SK-N-SH (cell line): ENCODE data around the gene LLGL2. TPM values are rescaled to one million over a fixed set of nuclear protein-coding genes. Genes with fewer than 3 reads are reported as not detected.

Experiments
- CTCF ChIA-PET: fragments of 300-600, 350-600 bp; formaldehyde crosslinking; extraction: SDS; loops from one replicate; lab custom pipeline; 2021; lab: Yijun Ruan, JAX
- POLR2A ChIA-PET: fragments of 350-600 bp; sonication (Branson Sonifier 250); formaldehyde crosslinking; extraction: SDS; loops from one replicate; lab custom pipeline; 2020; ENCODE audit warnings: antibody characterized with exemption, inconsistent platforms; lab: Yijun Ruan, JAX
- DNase-seq: peaks from one replicate; pipeline ENCODE4 v3.0.0; 2012
- H2AFZ ChIP-seq: fragments of 200-600 bp; sonication (generic); 2 replicates; pipeline ENCODE4 v1.8.1; 2016; ENCODE audit warnings: antibody characterized with exemption, mild to moderate bottlenecking, low read depth
- H3F3A ChIP-seq: fragments of 200-600 bp; sonication (generic); replicated peaks from 2 replicates; pipeline ENCODE3; 2016; ENCODE audit warnings: antibody characterized with exemption, mild to moderate bottlenecking; ENCODE audit not compliant: insufficient read depth
- H3K27ac ChIP-seq, 2 experiments: fragments of 200-500 bp in 1 of 2; fragments of 200-600 bp in 1 of 2; sonication (Bioruptor generic) in 1 of 2; sonication (generic), shearing (Covaris generic) in 1 of 2; 2 replicates each; pipeline versions ENCODE4 v1.5.1 to v1.6.1; 2014 to 2016; ENCODE audit warnings: low read depth in 2 of 2, inconsistent platforms in 1 of 2, low read length in 1 of 2, mild to moderate bottlenecking in 1 of 2, mixed read lengths in 1 of 2
- H3K27me3 ChIP-seq: fragments of 200-600 bp; sonication (generic), shearing (Covaris generic); 2 replicates; pipeline ENCODE4 v1.6.1; 2016; ENCODE audit warnings: mixed run types; ENCODE audit not compliant: insufficient read depth
- H3K36me3 ChIP-seq, 2 experiments: fragments of 200-500 bp in 1 of 2; fragments of 200-600 bp in 1 of 2; sonication (Bioruptor generic) in 1 of 2; sonication (generic) in 1 of 2; replicated peaks in 1 of 2; 2 replicates each; pipeline versions ENCODE3 to v1.5.1; 2014 to 2016; ENCODE audit warnings: low read length in 1 of 2, mild to moderate bottlenecking in 1 of 2; ENCODE audit not compliant: insufficient read depth in 2 of 2, control insufficient read depth in 1 of 2
- H3K4me1 ChIP-seq, 2 experiments: fragments of 200-500 bp in 1 of 2; fragments of 200-600 bp in 1 of 2; sonication (Bioruptor generic) in 1 of 2; sonication (generic), shearing (Covaris generic) in 1 of 2; 2 replicates each; pipeline versions ENCODE4 v1.5.1 to v1.6.1; 2014 to 2016; ENCODE audit warnings: low read depth in 1 of 2, low read length in 1 of 2, mixed run types in 1 of 2; ENCODE audit not compliant: insufficient read depth in 2 of 2, control insufficient read depth in 1 of 2
- H3K4me2 ChIP-seq: fragments of 200-600 bp; sonication (generic), shearing (Covaris generic); 2 replicates; pipeline ENCODE4 v1.6.1; 2017; ENCODE audit warnings: mixed run types
- H3K4me3 ChIP-seq, 2 experiments: fragments of 200-500 bp in 1 of 2; fragments of 200-600 bp in 1 of 2; sonication (Bioruptor generic) in 1 of 2; sonication (generic), shearing (Covaris generic) in 1 of 2; 2 replicates each; pipeline versions ENCODE4 v1.5.1 to v1.8.1; 2014 to 2016; ENCODE audit warnings: low read depth in 2 of 2, inconsistent platforms in 1 of 2, low read length in 1 of 2, mild to moderate bottlenecking in 1 of 2, mixed read lengths in 1 of 2, moderate library complexity in 1 of 2
- H3K79me2 ChIP-seq: fragments of 200-600 bp; sonication (generic); 2 replicates; pipeline ENCODE4 v1.8.1; 2017; ENCODE audit warnings: mild to moderate bottlenecking; ENCODE audit not compliant: insufficient read depth
- H3K9ac ChIP-seq: fragments of 200-600 bp; sonication (generic); 2 replicates; pipeline ENCODE4 v1.6.1; 2017; ENCODE audit warnings: mixed run types
- H3K9me2 ChIP-seq: fragments of 200-600 bp; sonication (generic); 2 replicates; pipeline ENCODE4 v1.6.1; 2017; ENCODE audit warnings: mixed run types
- H3K9me3 ChIP-seq: fragments of 200-600 bp; sonication (generic); 2 replicates; pipeline ENCODE4 v1.6.1; 2017; ENCODE audit warnings: mixed run types, mild to moderate bottlenecking, moderate library complexity
- H4K20me1 ChIP-seq: fragments of 200-600 bp; sonication (generic); 2 replicates; pipeline ENCODE4 v1.6.1; 2017; ENCODE audit warnings: mild to moderate bottlenecking, mixed run types; ENCODE audit not compliant: insufficient read depth
- ELF1 ChIP-seq: IDR thresholded peaks from 2 replicates; pipeline ENCODE4 v1.4.0; 2012
- EP300 ChIP-seq, 2 experiments: IDR thresholded peaks; 2 replicates each; pipeline versions ENCODE4 v1.4.0 to v1.6.1; 2012; ENCODE audit warnings: borderline replicate concordance in 1 of 2, low read depth in 1 of 2, low read length in 1 of 2
- EZH2phosphoT487 ChIP-seq: fragments of 200-600 bp; sonication (generic); IDR thresholded peaks from 2 replicates; pipeline ENCODE4 v1.6.1; 2017; ENCODE audit warnings: low read depth, mixed run types, mild to moderate bottlenecking, antibody characterized with exemption, moderate library complexity, borderline replicate concordance
- GABPA ChIP-seq: IDR thresholded peaks from 2 replicates; pipeline ENCODE4 v1.4.0; 2012; ENCODE audit warnings: low read depth, mild to moderate bottlenecking
- GATA2 ChIP-seq: sonication (generic); formaldehyde crosslinking; IDR thresholded peaks from 2 replicates; pipeline ENCODE4 v1.5.0; 2020; ENCODE audit warnings: mild to moderate bottlenecking, missing genetic modification reagents
- IRF3 ChIP-seq: fragments of 150-350 bp; IDR thresholded peaks from 2 replicates; pipeline ENCODE4 v1.6.1; 2016; ENCODE audit warnings: mild to moderate bottlenecking, low read depth, low read length
- JUND ChIP-seq: IDR thresholded peaks from 2 replicates; pipeline ENCODE4 v1.4.0; 2012
- MEF2A ChIP-seq: IDR thresholded peaks from 2 replicates; pipeline ENCODE4 v1.4.0; 2012; ENCODE audit warnings: low read depth, borderline replicate concordance
- NFIC ChIP-seq: IDR thresholded peaks from 2 replicates; pipeline ENCODE4 v1.4.0; 2012; ENCODE audit warnings: borderline replicate concordance
- POLR2AphosphoS5 ChIP-seq: IDR thresholded peaks from 2 replicates; pipeline ENCODE4 v1.6.1; 2012; ENCODE audit warnings: low read depth, low read length
- RAD21 ChIP-seq: IDR thresholded peaks from 2 replicates; pipeline ENCODE4 v1.6.1; 2012; ENCODE audit warnings: mild to moderate bottlenecking, low read length
- RFX5 ChIP-seq: IDR thresholded peaks from 2 replicates; pipeline ENCODE4 v1.6.1; 2012; ENCODE audit warnings: mild to moderate bottlenecking, improper control_type of control experiment, low read length
- RXRA ChIP-seq: IDR thresholded peaks from 2 replicates; pipeline ENCODE4 v1.4.0; 2012; ENCODE audit warnings: low read depth, mild to moderate bottlenecking, borderline replicate concordance
- SIN3A ChIP-seq: IDR thresholded peaks from 2 replicates; pipeline ENCODE4 v1.6.1; 2012; ENCODE audit warnings: low read depth, mild to moderate bottlenecking, low read length, moderate library complexity, borderline replicate concordance
- TAF1 ChIP-seq: IDR thresholded peaks from 2 replicates; pipeline ENCODE4 v1.6.1; 2012; ENCODE audit warnings: low read depth, mild to moderate bottlenecking, low read length, moderate library complexity, borderline replicate concordance
- USF1 ChIP-seq: IDR thresholded peaks from 2 replicates; pipeline ENCODE4 v1.4.0; 2012; ENCODE audit warnings: low read depth, borderline replicate concordance
- ZBTB33 ChIP-seq: IDR thresholded peaks from 2 replicates; pipeline ENCODE4 v1.4.0; 2012; ENCODE audit warnings: low read depth, borderline replicate concordance
- WGBS: methylation state at CpG from one replicate; pipeline ENCODE4 v1.1.6; 2017; ENCODE audit warnings: low lambda C conversion rate; 5-methylcytosine and 5-hydroxymethylcytosine counted together
- polyA plus RNA-seq, 3 experiments: library from polyadenylated mRNA; depleted of rRNA; stranded (reverse); fragments of >200 nt; gene quantifications; 2 replicates each; pipeline ENCODE4 v1.2.3, GENCODE V29; 2012

The LLGL2 gene
- polyA plus RNA-seq, 1 of the 3 experiments (the other 2 are of a cell fraction) = 6.7 TPM

GRCh38 chr17:75499313-75500022 lies 26.0 kb upstream of the LLGL2 start:
- H3K9me2 ChIP-seq = no peaks in the 10 kb centered on the region
- CTCF ChIA-PET = interaction anchor here (0.7 to 1.4 kb wide), 10 partner anchors 10 to 250 kb away, joined by 3 to 7 read pairs (median 3); partner anchors contain the start of genes SMIM5 and TSEN54
- H3K4me2 ChIP-seq = no peak overlapping the region
- no peak overlapping the region for H2AFZ ChIP-seq
- H3K27ac ChIP-seq = peak overlapping the region in 1 of 2 experiments; percentile 19; a peak in 1 of 4 replicates
- no peaks in the 10 kb centered on the region for H3K27me3 ChIP-seq
- no peak overlapping the region for H3K4me3 ChIP-seq
- peaks cover 4% of the 10 kb centered on the region for H3F3A ChIP-seq
- H3K36me3 ChIP-seq = peaks cover 10 to 70% of the 10 kb centered on the region in 2 experiments
- POLR2A ChIA-PET = interaction anchor here (0.6 to 1.7 kb wide), 5 partner anchors 8 to 78 kb away, joined by 3 to 7 read pairs (median 3); no protein-coding TSS in a partner anchor
- TF ChIP-seq JUND (no peak), RAD21 (no peak), EZH2phosphoT487 (no peak), SIN3A (no peak), RFX5 (no peak), ELF1 (no peak), TAF1 (no peak), POLR2AphosphoS5 (no peak; the same call in 1 of the 2 replicates), GABPA (no peak), NFIC (no peak), EP300 (IDR thresholded peaks at IDR 0.05; ENCODE audit: borderline replicate concordance in 1 of 2, low read depth in 1 of 2, low read length in 1 of 2) (no peak), ZBTB33 (no peak), RXRA (no peak), GATA2 (no peak), USF1 (no peak), IRF3 (no peak), MEF2A (no peak)
- H4K20me1 ChIP-seq = no peaks in the 10 kb centered on the region
- peak; percentile 50 for DNase-seq
- WGBS = 92% methylated on average over 10 of the region's 16 CpGs
- no peaks in the 10 kb centered on the region for H3K79me2 ChIP-seq
- no peaks in the 10 kb centered on the region for H3K9me3 ChIP-seq
- H3K9ac ChIP-seq = no peak overlapping the region
- H3K4me1 ChIP-seq = no peaks in the 10 kb centered on the region
